ENCODE data around the gene HOMER2. TPM values are rescaled to one million over a fixed set of nuclear protein-coding genes. Genes with fewer than 3 reads are reported as not detected.

HOMER2 gene
- total and polyA plus RNA-seq, 2 experiments from 2014 or later: 5.9 to 14.5 TPM

DNA sequence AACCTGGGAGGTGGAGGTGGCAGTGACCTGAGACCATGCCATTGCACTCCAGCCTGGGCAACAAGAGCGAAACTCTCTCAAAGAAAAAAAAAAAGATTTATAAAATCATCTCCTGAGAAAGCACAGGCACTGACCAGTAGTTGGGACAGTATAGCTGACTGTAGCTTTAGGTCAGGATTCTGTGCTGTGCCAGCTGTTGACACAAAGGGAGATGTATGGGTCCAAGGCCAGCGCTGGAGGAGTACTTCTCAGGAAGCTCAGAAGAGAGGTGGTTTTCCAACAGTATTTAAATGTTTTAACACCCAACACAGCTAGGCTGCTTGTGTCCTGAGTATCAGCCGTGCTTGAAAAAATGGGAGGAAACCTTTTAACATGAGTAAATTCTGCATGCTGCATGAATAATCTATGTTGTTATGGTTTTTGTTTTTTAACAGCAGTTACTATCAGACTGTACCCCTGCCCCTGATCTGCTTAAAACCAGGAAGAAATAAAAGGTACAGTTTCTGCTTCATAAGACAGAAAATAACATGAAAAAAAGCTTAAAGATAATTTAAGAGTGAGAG lies 40.0 kb upstream of the HOMER2 start:
- Histone ChIP-seq H4K20me1 (ENCODE audit: insufficient read depth, poor library complexity, severe bottlenecking) (no peaks in the 10 kb centered on the region), H3K36me3 (replicated peaks; ENCODE audit: insufficient read depth, low read depth) (no peaks in the 10 kb centered on the region), H3K4me1 (ENCODE audit: insufficient read depth) (peaks cover under 1% of the 10 kb centered on the region), H3K27me3 (no peaks in the 10 kb centered on the region), H3K9me2 (replicated peaks; ENCODE audit: insufficient read depth) (no peaks in the 10 kb centered on the region), H3K27ac (no peak overlapping the region), H3K9me3 (ENCODE audit: low read depth) (no peaks in the 10 kb centered on the region), H3K79me2 (peaks cover 7% of the 10 kb centered on the region), H3K4me2 (no peak overlapping the region), H3K4me3 (no peak overlapping the region), H2AFZ (no peak overlapping the region)
- WGBS (ENCODE audit: low lambda C conversion rate, missing lambda C conversion rate): 93% methylated on average over 3 of the region's 3 CpGs
- no peak for DNase-seq (ENCODE audit: low spot score)
- TF ChIP-seq EZH2 (IDR thresholded peaks at IDR 0.05; ENCODE audit: borderline replicate concordance) (no peak), EZH2phosphoT487 (IDR thresholded peaks at IDR 0.05; ENCODE audit: low read depth, severe bottlenecking, unreplicated experiment) (no peak)
- TF ChIP-seq, protein P1, sequence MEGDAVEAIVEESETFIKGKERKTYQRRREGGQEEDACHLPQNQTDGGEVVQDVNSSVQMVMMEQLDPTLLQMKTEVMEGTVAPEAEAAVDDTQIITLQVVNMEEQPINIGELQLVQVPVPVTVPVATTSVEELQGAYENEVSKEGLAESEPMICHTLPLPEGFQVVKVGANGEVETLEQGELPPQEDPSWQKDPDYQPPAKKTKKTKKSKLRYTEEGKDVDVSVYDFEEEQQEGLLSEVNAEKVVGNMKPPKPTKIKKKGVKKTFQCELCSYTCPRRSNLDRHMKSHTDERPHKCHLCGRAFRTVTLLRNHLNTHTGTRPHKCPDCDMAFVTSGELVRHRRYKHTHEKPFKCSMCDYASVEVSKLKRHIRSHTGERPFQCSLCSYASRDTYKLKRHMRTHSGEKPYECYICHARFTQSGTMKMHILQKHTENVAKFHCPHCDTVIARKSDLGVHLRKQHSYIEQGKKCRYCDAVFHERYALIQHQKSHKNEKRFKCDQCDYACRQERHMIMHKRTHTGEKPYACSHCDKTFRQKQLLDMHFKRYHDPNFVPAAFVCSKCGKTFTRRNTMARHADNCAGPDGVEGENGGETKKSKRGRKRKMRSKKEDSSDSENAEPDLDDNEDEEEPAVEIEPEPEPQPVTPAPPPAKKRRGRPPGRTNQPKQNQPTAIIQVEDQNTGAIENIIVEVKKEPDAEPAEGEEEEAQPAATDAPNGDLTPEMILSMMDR (IDR thresholded peaks at IDR 0.05; ENCODE audit: poor library complexity): no peak

DNA sequence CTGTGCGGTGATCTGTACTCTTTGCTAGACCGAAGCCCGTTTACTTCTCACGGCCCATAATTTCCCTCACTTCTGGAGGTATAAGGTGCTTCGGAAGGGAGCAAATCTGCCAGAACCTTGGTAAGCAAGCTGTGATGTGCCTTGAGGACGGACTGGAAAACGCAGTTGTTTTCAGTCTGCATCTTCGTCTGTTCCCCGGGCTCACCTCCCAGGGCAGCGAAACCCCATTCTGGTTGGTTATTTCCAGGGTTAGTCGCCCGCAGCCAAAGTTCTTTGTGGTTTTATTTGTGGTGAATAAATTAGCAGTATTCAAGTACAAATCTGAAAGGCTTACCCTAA lies 33.9 kb upstream of the HOMER2 start:
- Histone ChIP-seq H3K4me1 (ENCODE audit: insufficient read depth) (peaks cover 12% of the 10 kb centered on the region), H3K27ac (peak overlapping the region; percentile 71), H3K4me3 (peak overlapping the region; percentile 44), H2AFZ (peak overlapping the region; percentile 57), H3K9me2 (replicated peaks; ENCODE audit: insufficient read depth) (no peaks in the 10 kb centered on the region), H3K36me3 (replicated peaks; ENCODE audit: insufficient read depth, low read depth) (no peaks in the 10 kb centered on the region), H3K27me3 (no peaks in the 10 kb centered on the region), H3K9me3 (ENCODE audit: low read depth) (no peaks in the 10 kb centered on the region), H4K20me1 (ENCODE audit: insufficient read depth, poor library complexity, severe bottlenecking) (no peaks in the 10 kb centered on the region), H3K79me2 (peaks cover 29% of the 10 kb centered on the region), H3K4me2 (peak overlapping the region; percentile 94)
- WGBS (ENCODE audit: low lambda C conversion rate, missing lambda C conversion rate): 6% methylated on average over 12 of the region's 12 CpGs
- no peak for TF ChIP-seq EZH2 (IDR thresholded peaks at IDR 0.05; ENCODE audit: borderline replicate concordance)
- TF ChIP-seq, protein P1 (IDR thresholded peaks at IDR 0.05; ENCODE audit: poor library complexity): no peak
- TF ChIP-seq EZH2phosphoT487 (IDR thresholded peaks at IDR 0.05; ENCODE audit: low read depth, severe bottlenecking, unreplicated experiment): no peak
- DNase-seq (ENCODE audit: low spot score): no peak

DNA sequence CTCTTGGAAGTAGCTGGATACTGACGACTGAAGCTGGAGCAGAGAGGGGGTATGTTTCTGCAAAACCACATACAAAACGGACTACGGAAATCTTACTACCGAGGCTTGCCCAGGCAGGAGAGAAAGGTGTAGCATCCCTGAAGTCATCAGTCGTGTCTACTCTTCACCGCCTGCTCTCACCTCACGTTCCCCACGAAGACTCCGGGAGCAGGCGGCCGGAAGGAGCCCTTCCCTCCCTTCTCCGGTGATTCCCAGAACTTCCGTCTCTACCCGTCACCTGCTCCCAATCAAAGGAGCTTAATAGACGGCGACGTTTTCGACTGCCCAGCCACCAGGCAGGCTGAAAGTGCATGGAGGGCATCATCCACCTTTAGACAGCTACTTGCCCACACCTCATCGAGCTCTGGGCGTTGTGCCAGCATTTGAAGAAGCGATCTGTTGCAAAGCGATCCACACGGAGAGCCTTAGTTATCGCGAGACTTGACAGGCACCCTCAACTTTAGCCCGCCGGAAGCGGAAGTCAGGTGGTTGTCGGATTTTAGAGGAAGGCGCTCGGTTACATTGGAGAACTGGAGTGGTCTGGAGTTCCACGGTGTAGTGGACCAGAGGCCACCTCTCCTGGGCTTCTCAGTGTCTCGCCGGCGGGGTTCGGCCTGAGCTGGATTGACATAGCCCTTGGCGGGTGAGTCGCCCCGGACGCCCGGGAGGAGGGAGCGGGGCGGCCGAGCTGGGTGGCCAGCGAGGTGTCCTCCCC lies 33.3 kb upstream of the HOMER2 start, which contains the start of gene RAMAC:
TSS of gene RAMAC (plus strand) at position 523 of the 754 bp plus-strand sequence. CDS start 2,809 bp downstream, outside the sequence.
- H3K9me2 ChIP-seq (replicated peaks; ENCODE audit: insufficient read depth): no peaks in the 10 kb centered on the region
- TF ChIP-seq, protein P1 (IDR thresholded peaks at IDR 0.05; ENCODE audit: poor library complexity): no peak
- TF ChIP-seq EZH2phosphoT487 (IDR thresholded peaks at IDR 0.05; ENCODE audit: low read depth, severe bottlenecking, unreplicated experiment) (no peak), EZH2 (IDR thresholded peaks at IDR 0.05; ENCODE audit: borderline replicate concordance) (no peak)
- peak; percentile 96 for DNase-seq (ENCODE audit: low spot score)
- peak within 1 kb of the TSS; percentile 57 for H2AFZ ChIP-seq
- no peaks in the 10 kb centered on the region for H4K20me1 ChIP-seq (ENCODE audit: insufficient read depth, poor library complexity, severe bottlenecking)
- H3K9me3 ChIP-seq (ENCODE audit: low read depth): no peaks in the 10 kb centered on the region
- H3K4me1 ChIP-seq (ENCODE audit: insufficient read depth): peaks cover 12% of the 10 kb centered on the region
- no peaks in the 10 kb centered on the region for H3K27me3 ChIP-seq
- peak within 1 kb of the TSS; percentile 94 for H3K4me2 ChIP-seq
- WGBS (ENCODE audit: low lambda C conversion rate, missing lambda C conversion rate): 5% methylated on average over 45 of the region's 45 CpGs
- no peaks in the 10 kb centered on the region for H3K36me3 ChIP-seq (replicated peaks; ENCODE audit: insufficient read depth, low read depth)
- peak within 1 kb of the TSS; percentile 71 for H3K27ac ChIP-seq
- H3K79me2 ChIP-seq: peaks cover 29% of the 10 kb centered on the region
- peak within 1 kb of the TSS; percentile 44 for H3K4me3 ChIP-seq

All from hepatocyte (in vitro differentiated cells).